Measurements from ENCODE around the gene ABCA6.
"Not testable (repeated sequence)": the region's sequence is repeated elsewhere in the genome, so short reads cannot be mapped to it uniquely, and the experiment has no call there.

ABCA6 gene

GRCh38 chr17:69078864-69079263 is 62.8 kb downstream of the ABCA6 start:
- in situ Hi-C loops (cut with MboI; ENCODE audit: low sequenced_read_pairs), result no loop called here

GRCh38 chr17:69075823-69076222 is 65.9 kb downstream of the ABCA6 start:
- in situ Hi-C loops (cut with MboI; ENCODE audit: low sequenced_read_pairs), result no loop called here

GRCh38 chr17:69073392-69073791 is 68.3 kb downstream of the ABCA6 start:
- in situ Hi-C loops (cut with MboI; ENCODE audit: low sequenced_read_pairs), result not testable (repeated sequence)

GRCh38 chr17:69072803-69073256 is 68.9 kb downstream of the ABCA6 start:
- in situ Hi-C loops (cut with MboI; ENCODE audit: low sequenced_read_pairs), result not testable (repeated sequence)

DNA sequence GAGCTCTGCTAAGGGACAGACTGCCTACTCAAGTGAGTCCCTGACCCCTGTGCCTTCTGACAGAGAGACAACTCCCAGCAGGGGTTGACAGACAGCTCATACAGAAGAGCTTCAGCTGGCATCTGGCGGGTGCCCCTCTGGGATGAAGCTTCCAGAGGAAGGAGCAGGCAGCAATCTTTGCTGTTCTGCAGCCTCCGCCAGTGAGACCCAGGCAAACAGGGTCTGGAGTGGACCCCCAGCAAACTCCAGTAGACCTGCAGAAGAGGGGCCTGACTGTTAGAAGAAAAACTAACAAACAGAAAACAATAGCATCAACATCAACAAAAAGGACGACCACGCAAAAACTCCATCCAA is 70.5 kb downstream of the ABCA6 start:
- in situ Hi-C loops (cut with MboI; ENCODE audit: low sequenced_read_pairs), result not testable (repeated sequence)

- in situ Hi-C loops (cut with MboI; ENCODE audit: low sequenced_read_pairs), result not testable (repeated sequence)
Measured at GRCh38 chr17:69070378-69071232, 71.1 kb downstream of the ABCA6 start.

DNA sequence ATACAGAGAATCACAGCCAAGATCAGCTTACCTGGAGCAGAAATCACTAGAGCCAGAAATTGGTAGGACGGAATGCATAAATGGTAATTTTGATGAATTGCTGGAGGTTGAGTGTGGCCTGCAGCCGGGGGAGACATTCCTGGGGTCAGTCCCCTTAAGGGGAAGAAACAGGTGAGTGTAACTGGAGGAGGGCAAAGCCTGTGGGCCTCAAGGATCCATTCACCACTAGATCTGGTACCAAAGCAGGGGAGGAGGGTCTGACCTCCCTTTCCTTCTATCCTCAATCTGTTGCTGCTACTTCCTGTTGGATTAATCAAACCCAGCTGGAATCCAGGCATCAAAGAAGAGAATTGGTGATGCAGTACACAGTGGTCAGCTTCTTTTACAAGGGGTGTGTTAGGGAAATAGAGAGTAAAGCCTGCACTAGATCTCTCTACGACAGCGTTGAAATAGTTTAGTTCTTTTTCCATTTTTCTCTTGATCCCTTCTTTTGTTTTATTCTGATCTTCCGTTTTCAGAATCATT is 72.4 kb downstream of the ABCA6 start:
- in situ Hi-C loops (cut with MboI; ENCODE audit: low sequenced_read_pairs), result no loop called here

DNA sequence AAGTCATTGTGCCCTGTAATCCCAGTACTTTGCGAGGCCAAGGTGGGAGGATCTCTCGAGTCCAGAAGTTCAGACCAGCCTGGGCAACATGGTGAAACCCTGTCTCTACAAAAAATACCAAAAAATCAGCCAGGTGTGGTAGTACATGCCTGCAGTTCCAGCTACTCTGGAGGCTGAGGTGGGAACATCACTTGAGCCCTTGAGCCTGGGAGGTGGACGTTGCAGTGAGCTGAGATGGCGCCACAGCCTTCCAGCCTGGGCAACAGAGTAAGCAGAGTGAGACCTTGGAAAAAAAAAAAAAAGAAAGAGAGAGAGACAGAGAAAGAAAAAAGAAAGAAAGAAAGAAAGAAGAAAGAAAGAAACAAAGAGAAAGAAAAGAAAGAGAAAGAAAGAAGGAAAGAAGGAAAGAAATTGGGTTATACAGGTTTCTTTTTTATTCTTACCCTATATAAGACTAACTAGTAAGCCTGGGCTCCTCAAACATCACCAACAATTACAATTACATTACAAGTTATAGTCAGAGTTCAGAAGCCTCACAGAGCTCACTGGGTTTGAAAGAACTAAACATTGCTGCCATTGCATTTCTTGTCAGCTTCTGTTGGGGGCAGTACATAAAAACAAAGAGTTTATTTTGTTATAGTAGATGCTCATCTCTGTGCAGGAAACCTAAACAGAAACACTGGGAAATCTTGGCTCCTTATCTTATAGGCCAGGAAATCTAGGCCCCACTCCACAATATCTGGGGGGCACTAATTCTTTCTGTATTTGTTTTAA is 74.2 kb downstream of the ABCA6 start:
- in situ Hi-C loops (cut with MboI; ENCODE audit: low sequenced_read_pairs), result no loop called here

- in situ Hi-C loops (cut with MboI; ENCODE audit: low sequenced_read_pairs), result no loop called here
Measured at GRCh38 chr17:69066482-69066881, 75.2 kb downstream of the ABCA6 start.

GRCh38 chr17:69065113-69065512 is 76.6 kb downstream of the ABCA6 start:
- in situ Hi-C loops (cut with MboI; ENCODE audit: low sequenced_read_pairs), result no loop called here

DNA sequence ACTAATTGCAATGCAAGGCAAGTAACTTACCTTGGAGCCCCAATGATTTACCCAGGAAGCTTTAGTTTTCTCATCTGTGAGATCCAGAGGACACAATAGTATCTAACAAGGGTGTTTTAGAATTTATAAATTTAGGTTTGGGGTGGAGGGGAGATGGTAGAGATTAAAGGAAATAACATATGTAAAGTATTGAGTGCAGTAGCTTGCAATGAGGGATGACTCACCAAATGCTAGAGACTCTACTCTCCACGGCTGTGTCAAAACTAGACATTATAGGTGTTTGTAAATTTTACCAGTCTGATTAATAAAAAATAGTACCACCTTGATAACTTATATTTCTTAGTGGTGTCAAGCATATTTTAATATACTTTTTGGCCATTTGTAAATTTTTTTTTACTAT is 77.2 kb downstream of the ABCA6 start:
- in situ Hi-C loops (cut with MboI; ENCODE audit: low sequenced_read_pairs), result no loop called here

- in situ Hi-C loops (cut with MboI; ENCODE audit: low sequenced_read_pairs), result no loop called here
Measured at GRCh38 chr17:69064001-69064400, 77.7 kb downstream of the ABCA6 start.

- in situ Hi-C loops (cut with MboI; ENCODE audit: low sequenced_read_pairs), result no loop called here
Measured at GRCh38 chr17:69062860-69063581, 78.7 kb downstream of the ABCA6 start.

GRCh38 chr17:69061721-69062556 is 79.8 kb downstream of the ABCA6 start:
- in situ Hi-C loops (cut with MboI; ENCODE audit: low sequenced_read_pairs), result no loop called here

GRCh38 chr17:69060822-69061221 is 80.9 kb downstream of the ABCA6 start, which contains the start of gene ABCA9:
ABCA9 (minus strand) TSS chr17:69060927; CDS start chr17:69051126, 9,801 bp downstream.
- in situ Hi-C loops (cut with MboI; ENCODE audit: low sequenced_read_pairs), result no loop called here

DNA sequence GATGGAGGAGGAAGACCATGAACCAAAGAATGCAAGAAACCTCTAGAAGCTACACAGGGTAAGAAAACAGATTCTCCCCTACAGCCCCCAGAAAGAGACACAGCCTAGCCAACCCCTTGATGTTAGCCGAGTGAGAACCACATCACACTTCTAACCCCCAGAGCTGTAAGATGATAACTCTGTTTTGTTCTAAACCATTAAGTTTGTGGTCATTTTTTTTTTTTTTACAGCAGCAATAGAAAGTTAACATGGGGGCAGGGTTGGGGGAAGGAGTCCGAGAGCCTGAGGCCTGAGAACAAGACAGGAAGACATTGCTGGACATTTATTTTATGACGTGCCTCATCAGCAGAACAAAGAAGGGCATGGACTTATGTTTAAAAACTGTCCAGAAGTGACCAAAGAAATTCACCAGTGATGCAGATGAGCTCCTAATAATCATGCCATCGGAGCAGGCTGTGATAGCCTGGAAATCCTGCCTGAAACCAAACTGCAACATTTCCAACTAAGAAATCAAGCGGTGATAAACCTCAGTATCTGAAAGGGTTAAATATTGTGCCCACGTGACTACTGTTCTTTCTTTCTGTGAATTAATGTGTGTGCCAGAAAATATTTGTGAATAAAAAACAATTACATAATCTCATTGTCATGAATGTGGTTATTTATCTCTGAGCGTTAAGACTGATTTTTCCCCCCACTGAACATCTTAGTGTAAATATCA is 82.1 kb downstream of the ABCA6 start:
- in situ Hi-C loops (cut with MboI; ENCODE audit: low sequenced_read_pairs), result no loop called here

- in situ Hi-C loops (cut with MboI; ENCODE audit: low sequenced_read_pairs), result no loop called here
Measured at GRCh38 chr17:69058165-69058564, 83.5 kb downstream of the ABCA6 start.

GRCh38 chr17:69057280-69057679 is 84.4 kb downstream of the ABCA6 start:
- in situ Hi-C loops (cut with MboI; ENCODE audit: low sequenced_read_pairs), result no loop called here

GRCh38 chr17:69056179-69056823 is 85.4 kb downstream of the ABCA6 start:
- in situ Hi-C loops (cut with MboI; ENCODE audit: low sequenced_read_pairs), result no loop called here
